ENCODE results near the gene UBL3.

UBL3 gene

DNA sequence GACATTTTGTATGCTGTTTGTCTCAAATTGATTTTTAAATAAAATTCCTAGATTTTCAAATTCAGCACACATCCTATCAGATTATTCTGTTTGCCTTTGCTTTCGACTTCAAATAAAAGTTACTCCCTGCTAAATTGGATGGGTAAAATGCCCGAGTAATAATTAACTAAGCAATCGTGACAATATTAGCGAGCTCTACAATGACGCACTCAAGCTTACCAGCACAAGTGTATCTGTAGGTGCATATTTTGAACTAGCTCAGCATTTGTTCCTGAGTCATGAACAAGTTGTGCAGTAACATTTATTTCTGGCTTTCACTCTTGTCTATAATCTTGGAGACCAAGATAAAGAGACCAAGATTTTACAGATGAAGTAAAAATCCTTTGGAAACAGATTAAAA lies 113.4 kb downstream of the UBL3 start:
- H3K27ac ChIP-seq = no peak overlapping the region
- H3K9ac ChIP-seq = no peak overlapping the region
- H3K4me1 ChIP-seq = no peaks in the 10 kb centered on the region
- no peak overlapping the region for H3K4me3 ChIP-seq (ENCODE audit: low read depth, low read length)
- no peak overlapping the region for H3K4me2 ChIP-seq (ENCODE audit: low read length)
- TF ChIP-seq CTCF (IDR thresholded peaks at IDR 0.05) = no peak
- H2AFZ ChIP-seq = no peak overlapping the region
- H3K27me3 ChIP-seq (ENCODE audit: control insufficient read depth, insufficient read depth, low read length) = no peaks in the 10 kb centered on the region
- no peaks in the 10 kb centered on the region for H3K36me3 ChIP-seq (ENCODE audit: control insufficient read depth, insufficient read depth, low read length)
- H3K79me2 ChIP-seq = no peaks in the 10 kb centered on the region
- no peaks in the 10 kb centered on the region for H3K9me3 ChIP-seq (ENCODE audit: control insufficient read depth, low read length)

DNA sequence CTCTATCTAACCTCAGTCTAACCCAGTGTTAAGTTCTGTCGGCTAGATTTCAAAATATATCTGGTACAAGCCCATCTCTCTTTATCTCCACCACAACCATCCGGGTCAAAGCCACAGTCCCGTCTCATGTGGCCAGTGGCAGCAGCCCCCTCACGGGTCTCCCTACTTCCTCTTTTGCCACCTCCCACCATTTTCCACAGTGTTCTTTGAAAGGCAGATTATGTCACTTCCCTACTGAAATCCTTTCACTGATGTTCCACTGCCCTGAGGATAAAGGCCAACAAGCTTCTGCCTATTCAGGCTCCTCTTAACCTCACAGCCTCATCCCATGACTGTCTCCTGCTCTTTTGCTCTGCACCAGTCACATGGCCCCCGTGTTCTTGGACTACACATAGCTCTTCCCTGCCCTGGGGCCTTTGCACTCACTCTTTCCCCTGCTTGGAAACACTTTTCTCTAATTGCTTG lies 117.2 kb downstream of the UBL3 start:
- no peaks in the 10 kb centered on the region for H3K36me3 ChIP-seq (ENCODE audit: control insufficient read depth, insufficient read depth, low read length)
- H3K27ac ChIP-seq = no peak overlapping the region
- no peaks in the 10 kb centered on the region for H3K4me1 ChIP-seq
- no peak overlapping the region for H3K4me2 ChIP-seq (ENCODE audit: low read length)
- no peak for TF ChIP-seq CTCF (IDR thresholded peaks at IDR 0.05)
- no peaks in the 10 kb centered on the region for H3K79me2 ChIP-seq
- H3K9me3 ChIP-seq (ENCODE audit: control insufficient read depth, low read length) = no peaks in the 10 kb centered on the region
- no peak overlapping the region for H2AFZ ChIP-seq
- H3K4me3 ChIP-seq (ENCODE audit: low read depth, low read length) = no peak overlapping the region
- no peak overlapping the region for H3K9ac ChIP-seq
- no peaks in the 10 kb centered on the region for H3K27me3 ChIP-seq (ENCODE audit: control insufficient read depth, insufficient read depth, low read length)

- no peaks in the 10 kb centered on the region for H3K9me3 ChIP-seq (ENCODE audit: control insufficient read depth, low read length)
- H2AFZ ChIP-seq = no peak overlapping the region
- TF ChIP-seq CTCF (IDR thresholded peaks at IDR 0.05) = no peak
- H3K27ac ChIP-seq = no peak overlapping the region
- no peak overlapping the region for H3K4me3 ChIP-seq (ENCODE audit: low read depth, low read length)
- H3K4me2 ChIP-seq (ENCODE audit: low read length) = no peak overlapping the region
- no peaks in the 10 kb centered on the region for H3K36me3 ChIP-seq (ENCODE audit: control insufficient read depth, insufficient read depth, low read length)
- no peak overlapping the region for H3K9ac ChIP-seq
- no peaks in the 10 kb centered on the region for H3K27me3 ChIP-seq (ENCODE audit: control insufficient read depth, insufficient read depth, low read length)
- H3K79me2 ChIP-seq = no peaks in the 10 kb centered on the region
- H3K4me1 ChIP-seq = no peaks in the 10 kb centered on the region
Observed at GRCh38 chr13:29730253-29730652, 120.2 kb downstream of the UBL3 start.

GRCh38 chr13:29722415-29722814 lies 128.0 kb downstream of the UBL3 start:
- Histone ChIP-seq H3K27me3 (ENCODE audit: control insufficient read depth, insufficient read depth, low read length) (no peaks in the 10 kb centered on the region), H3K9me3 (ENCODE audit: control insufficient read depth, low read length) (no peaks in the 10 kb centered on the region), H3K4me2 (ENCODE audit: low read length) (no peak overlapping the region), H2AFZ (no peak overlapping the region), H3K4me1 (no peaks in the 10 kb centered on the region), H3K36me3 (ENCODE audit: control insufficient read depth, insufficient read depth, low read length) (no peaks in the 10 kb centered on the region), H3K27ac (no peak overlapping the region), H3K4me3 (ENCODE audit: low read depth, low read length) (no peak overlapping the region), H3K79me2 (no peaks in the 10 kb centered on the region), H3K9ac (no peak overlapping the region)
- no peak for TF ChIP-seq CTCF (IDR thresholded peaks at IDR 0.05)

- Histone ChIP-seq H3K36me3 (ENCODE audit: control insufficient read depth, insufficient read depth, low read length) (no peaks in the 10 kb centered on the region), H3K9me3 (ENCODE audit: control insufficient read depth, low read length) (no peaks in the 10 kb centered on the region), H3K79me2 (no peaks in the 10 kb centered on the region), H3K9ac (no peak overlapping the region), H3K27ac (no peak overlapping the region), H3K4me1 (no peaks in the 10 kb centered on the region), H3K4me2 (ENCODE audit: low read length) (peak overlapping the region; percentile 26), H3K27me3 (ENCODE audit: control insufficient read depth, insufficient read depth, low read length) (no peaks in the 10 kb centered on the region), H2AFZ (no peak overlapping the region), H3K4me3 (ENCODE audit: low read depth, low read length) (no peak overlapping the region)
- TF ChIP-seq CTCF (IDR thresholded peaks at IDR 0.05) = no peak
Observed at GRCh38 chr13:29721766-29722165, 128.7 kb downstream of the UBL3 start.
